ENCODE data around the gene FNBP1.

The FNBP1 gene

GRCh38 chr9:129934041-129934591 is 108.9 kb downstream of the FNBP1 start:
- DNase-seq (ENCODE audit: low spot score): no peak
- Mint-ChIP-seq H3K4me3 (peak overlapping the region; percentile 69), H3K9me3 (no peaks in the 10 kb centered on the region), H3K27me3 (ENCODE audit: low read depth) (no peaks in the 10 kb centered on the region), H3K36me3 (ENCODE audit: low read depth) (peaks cover 47% of the 10 kb centered on the region), H3K4me1 (ENCODE audit: low read depth) (peaks cover 51% of the 10 kb centered on the region), H3K27ac (peak overlapping the region; percentile 79)

DNA sequence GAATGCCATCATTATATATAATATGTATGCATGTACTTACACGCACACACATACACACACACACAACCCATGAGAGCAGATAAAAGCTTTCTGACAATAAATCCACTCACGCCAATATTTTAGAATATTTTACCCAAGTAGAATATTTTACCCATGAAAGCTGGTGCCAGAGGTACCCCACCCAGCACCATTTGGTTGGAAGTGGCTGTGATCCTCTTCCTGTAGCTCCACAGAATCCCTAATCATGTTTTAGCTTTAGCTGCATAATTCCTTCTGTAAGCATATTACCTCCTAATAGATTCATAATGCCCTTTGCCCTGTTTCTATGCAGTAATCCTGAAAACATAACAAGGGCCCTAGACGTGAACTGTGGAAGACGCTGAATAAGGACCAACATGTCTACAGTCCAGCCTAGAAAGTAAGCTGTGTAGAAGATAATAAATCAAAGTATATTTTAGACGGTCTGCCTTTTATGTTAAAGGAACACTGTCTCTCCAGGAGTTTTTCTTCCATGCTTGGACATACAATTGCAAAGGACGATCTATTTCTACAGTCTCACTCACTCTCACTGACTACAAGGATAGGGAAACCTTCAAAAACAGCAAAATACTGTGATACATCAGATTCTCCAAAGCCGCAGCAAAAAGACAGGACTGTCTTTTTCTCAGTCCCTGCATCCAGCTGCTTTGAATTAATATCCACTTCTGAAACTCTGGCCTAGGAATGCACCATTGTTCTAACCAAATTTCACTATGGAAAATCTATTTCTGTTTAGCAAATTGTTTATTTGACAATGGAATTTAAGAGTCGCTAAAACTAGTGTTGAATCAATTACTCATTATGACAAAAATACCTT is 109.6 kb downstream of the FNBP1 start:
- no peaks in the 10 kb centered on the region for H3K27me3 Mint-ChIP-seq (ENCODE audit: low read depth)
- no peak for DNase-seq (ENCODE audit: low spot score)
- peaks cover 45% of the 10 kb centered on the region for H3K36me3 Mint-ChIP-seq (ENCODE audit: low read depth)
- H3K4me3 Mint-ChIP-seq: peak overlapping the region; percentile 69
- peak overlapping the region; percentile 91 for H3K27ac Mint-ChIP-seq
- H3K4me1 Mint-ChIP-seq (ENCODE audit: low read depth): peaks cover 46% of the 10 kb centered on the region
- no peaks in the 10 kb centered on the region for H3K9me3 Mint-ChIP-seq

DNA sequence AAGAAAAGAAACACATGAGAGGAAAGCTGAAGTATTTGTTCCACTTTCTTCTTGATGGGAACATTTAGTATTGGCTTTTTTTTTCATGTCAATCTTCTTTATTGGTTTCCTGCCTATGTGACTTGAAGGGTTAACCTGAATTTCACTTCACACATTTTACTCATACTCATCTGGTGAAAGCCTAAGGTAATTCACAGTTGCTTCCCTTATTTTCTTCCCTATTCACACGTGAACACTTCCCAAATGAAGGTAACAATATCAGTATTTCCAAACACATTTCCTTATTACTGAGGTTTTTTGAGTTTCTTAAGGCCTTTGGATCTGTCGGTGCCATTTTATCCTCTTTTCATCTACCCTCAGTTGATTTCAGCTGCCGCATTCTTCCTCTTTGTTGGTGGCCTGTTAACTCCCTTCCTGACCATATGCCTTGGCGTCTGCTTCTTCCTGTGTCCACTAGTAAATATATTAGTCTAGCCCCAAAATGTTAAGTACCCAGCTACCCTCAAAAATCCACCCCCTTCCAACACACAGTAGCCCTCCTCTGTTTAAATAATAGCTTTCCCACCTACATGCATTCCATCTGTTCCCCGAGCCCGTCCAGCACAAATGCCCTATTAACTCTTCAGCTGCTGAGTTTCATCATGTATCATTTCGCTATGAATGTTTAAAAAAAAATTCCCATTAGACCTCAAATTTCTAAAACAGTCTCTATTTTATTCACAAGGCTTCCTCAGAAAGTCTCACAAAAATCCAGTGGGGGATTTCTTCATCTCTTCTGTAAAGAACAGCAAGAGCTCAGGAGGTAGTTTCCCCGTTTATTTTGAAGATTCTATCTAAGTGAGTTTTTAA is 110.5 kb downstream of the FNBP1 start:
- peak overlapping the region; percentile 91 for H3K27ac Mint-ChIP-seq
- peak overlapping the region; percentile 69 for H3K4me3 Mint-ChIP-seq
- no peaks in the 10 kb centered on the region for H3K27me3 Mint-ChIP-seq (ENCODE audit: low read depth)
- H3K36me3 Mint-ChIP-seq (ENCODE audit: low read depth): peaks cover 48% of the 10 kb centered on the region
- no peak for DNase-seq (ENCODE audit: low spot score)
- peaks cover 44% of the 10 kb centered on the region for H3K4me1 Mint-ChIP-seq (ENCODE audit: low read depth)
- no peaks in the 10 kb centered on the region for H3K9me3 Mint-ChIP-seq

- Mint-ChIP-seq H3K27me3 (ENCODE audit: low read depth) (no peaks in the 10 kb centered on the region), H3K36me3 (ENCODE audit: low read depth) (peaks cover 56% of the 10 kb centered on the region), H3K4me1 (ENCODE audit: low read depth) (peaks cover 45% of the 10 kb centered on the region), H3K27ac (peak overlapping the region; percentile 89), H3K9me3 (no peaks in the 10 kb centered on the region), H3K4me3 (peak overlapping the region; percentile 29)
- no peak for DNase-seq (ENCODE audit: low spot score)
Measured at GRCh38 chr9:129930743-129931142, 112.2 kb downstream of the FNBP1 start.

DNA sequence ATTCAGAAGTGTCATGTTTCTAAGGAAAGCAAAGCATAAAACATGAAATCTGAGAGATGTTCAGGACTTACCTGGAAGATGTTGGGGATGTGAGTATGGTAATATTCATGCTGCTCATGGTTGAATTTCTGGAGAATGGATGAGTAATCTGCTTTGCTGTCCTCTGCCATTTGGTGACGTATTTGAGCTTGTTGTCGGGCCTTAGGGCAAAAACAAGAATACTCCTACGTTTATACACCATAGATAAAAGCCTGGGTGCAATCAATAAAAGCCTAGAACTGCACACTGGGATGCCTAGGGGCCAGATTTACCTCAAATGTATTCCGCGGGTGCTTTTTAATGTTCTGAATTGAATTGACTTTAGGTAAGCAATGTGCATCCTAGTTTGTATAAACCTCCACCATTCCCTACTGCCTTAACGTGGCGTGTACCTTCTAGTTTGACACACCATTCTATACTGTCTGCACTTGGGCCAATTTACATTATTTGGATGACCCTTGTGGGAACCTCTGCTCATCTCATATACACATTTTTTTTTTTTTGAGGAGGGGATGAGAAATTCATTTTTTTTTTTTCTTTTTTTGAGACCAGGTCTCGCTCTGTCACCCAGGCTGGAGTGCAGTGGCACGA is 113.4 kb downstream of the FNBP1 start:
- Mint-ChIP-seq H3K36me3 (ENCODE audit: low read depth) (peaks cover 57% of the 10 kb centered on the region), H3K27ac (peak overlapping the region; percentile 34), H3K4me1 (ENCODE audit: low read depth) (peaks cover 41% of the 10 kb centered on the region), H3K27me3 (ENCODE audit: low read depth) (no peaks in the 10 kb centered on the region), H3K9me3 (no peaks in the 10 kb centered on the region), H3K4me3 (no peak overlapping the region)
- peak; percentile 34 for DNase-seq (ENCODE audit: low spot score)

DNA sequence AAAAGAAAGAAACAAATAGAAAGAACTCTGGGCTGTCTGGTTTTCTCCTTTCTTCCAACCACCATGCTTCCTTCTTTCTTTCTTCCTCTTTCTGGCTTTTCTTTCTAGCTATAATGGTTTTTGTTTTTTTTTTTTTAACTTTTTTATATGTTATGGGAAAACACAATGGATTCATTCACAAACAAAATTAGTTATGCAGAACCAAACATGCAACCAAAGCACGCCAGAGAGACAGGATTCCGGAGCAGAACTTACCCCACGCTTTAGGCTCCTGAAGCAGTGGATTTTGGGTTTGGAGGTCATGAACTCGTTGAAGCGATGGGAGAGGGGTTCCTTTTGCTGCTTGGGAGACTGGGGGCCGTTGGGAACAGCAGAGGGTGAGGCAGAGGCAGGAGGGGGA is 119.4 kb downstream of the FNBP1 start:
- Mint-ChIP-seq H3K4me3 (no peak overlapping the region), H3K27me3 (ENCODE audit: low read depth) (no peaks in the 10 kb centered on the region), H3K4me1 (ENCODE audit: low read depth) (peaks cover 15% of the 10 kb centered on the region), H3K36me3 (ENCODE audit: low read depth) (peaks cover 64% of the 10 kb centered on the region), H3K9me3 (no peaks in the 10 kb centered on the region), H3K27ac (peak overlapping the region; percentile 57)
- DNase-seq (ENCODE audit: low spot score): no peak

GRCh38 chr9:129921905-129922304 is 121.1 kb downstream of the FNBP1 start:
- H3K36me3 Mint-ChIP-seq (ENCODE audit: low read depth): peaks cover 68% of the 10 kb centered on the region
- H3K4me1 Mint-ChIP-seq (ENCODE audit: low read depth): peaks cover 18% of the 10 kb centered on the region
- H3K27ac Mint-ChIP-seq: no peak overlapping the region
- no peak for DNase-seq (ENCODE audit: low spot score)
- no peak overlapping the region for H3K4me3 Mint-ChIP-seq
- no peaks in the 10 kb centered on the region for H3K9me3 Mint-ChIP-seq
- no peaks in the 10 kb centered on the region for H3K27me3 Mint-ChIP-seq (ENCODE audit: low read depth)

- Mint-ChIP-seq H3K4me3 (no peak overlapping the region), H3K27me3 (ENCODE audit: low read depth) (no peaks in the 10 kb centered on the region), H3K36me3 (ENCODE audit: low read depth) (peaks cover 66% of the 10 kb centered on the region), H3K27ac (peak overlapping the region; percentile 73), H3K9me3 (no peaks in the 10 kb centered on the region), H3K4me1 (ENCODE audit: low read depth) (peaks cover 22% of the 10 kb centered on the region)
- DNase-seq (ENCODE audit: low spot score): no peak
Measured at GRCh38 chr9:129919841-129920240, 123.1 kb downstream of the FNBP1 start.

- no peak for DNase-seq (ENCODE audit: low spot score)
- Mint-ChIP-seq H3K4me3 (no peak overlapping the region), H3K27ac (peak overlapping the region; percentile 73), H3K9me3 (no peaks in the 10 kb centered on the region), H3K4me1 (ENCODE audit: low read depth) (peaks cover 19% of the 10 kb centered on the region), H3K36me3 (ENCODE audit: low read depth) (peaks cover 62% of the 10 kb centered on the region), H3K27me3 (ENCODE audit: low read depth) (no peaks in the 10 kb centered on the region)
Measured at GRCh38 chr9:129919277-129919676, 123.7 kb downstream of the FNBP1 start.

DNA sequence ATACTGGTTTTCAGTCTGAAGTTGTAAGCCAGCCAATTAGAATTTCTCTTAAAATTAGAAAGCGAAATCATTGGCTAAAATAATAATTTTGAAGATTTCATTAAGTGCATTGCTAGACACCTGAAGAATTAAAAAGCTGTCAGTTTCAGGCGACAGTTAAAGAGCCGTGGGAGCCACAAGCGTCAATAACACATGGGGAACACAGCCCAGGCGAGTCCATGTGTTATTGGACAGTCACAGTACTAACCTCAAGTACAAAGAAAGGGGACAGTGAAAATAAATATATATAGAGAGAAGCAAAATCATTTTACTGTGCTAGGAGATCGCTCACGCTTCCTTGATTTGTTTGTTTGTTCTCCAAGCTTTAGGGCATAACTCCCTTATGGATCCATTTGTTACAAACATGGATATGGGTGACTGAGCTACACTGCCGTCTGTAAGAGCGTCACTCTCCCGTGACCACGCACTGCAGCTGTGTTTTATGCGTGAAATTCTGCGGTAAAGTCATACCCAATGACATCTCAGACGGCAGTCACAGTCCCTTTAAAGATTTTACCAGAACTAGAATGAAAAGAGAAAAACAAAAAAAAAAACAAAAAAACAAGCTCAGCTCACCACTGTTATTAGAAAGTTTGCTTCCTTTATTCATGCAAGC is 124.6 kb downstream of the FNBP1 start:
- Mint-ChIP-seq H3K4me1 (ENCODE audit: low read depth) (peaks cover 18% of the 10 kb centered on the region), H3K36me3 (ENCODE audit: low read depth) (peaks cover 57% of the 10 kb centered on the region), H3K27ac (no peak overlapping the region), H3K9me3 (no peaks in the 10 kb centered on the region), H3K27me3 (ENCODE audit: low read depth) (no peaks in the 10 kb centered on the region), H3K4me3 (no peak overlapping the region)
- no peak for DNase-seq (ENCODE audit: low spot score)

DNA sequence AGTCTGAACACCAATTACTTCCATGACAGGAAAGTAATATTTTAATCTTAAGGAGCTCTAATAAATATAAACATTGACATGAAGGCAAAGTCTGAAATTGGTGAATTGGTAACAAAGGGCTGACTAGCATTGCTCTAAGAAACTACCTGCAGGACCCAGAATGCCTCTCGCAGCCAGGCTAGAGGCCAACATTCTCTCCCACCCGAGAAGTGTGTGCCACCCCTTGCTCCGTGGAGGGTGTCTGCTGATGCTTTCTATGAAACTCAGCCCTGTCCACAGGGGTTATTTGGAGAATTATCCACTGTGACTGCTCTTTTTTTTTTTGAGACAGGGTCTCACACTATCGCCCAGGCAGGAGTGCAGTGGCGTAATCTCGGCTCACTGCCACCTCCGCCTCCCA is 126.3 kb downstream of the FNBP1 start:
- no peaks in the 10 kb centered on the region for H3K27me3 Mint-ChIP-seq (ENCODE audit: low read depth)

GRCh38 chr9:129914051-129914450 is 128.9 kb downstream of the FNBP1 start:
- Mint-ChIP-seq H3K4me3 (no peak overlapping the region), H3K27me3 (ENCODE audit: low read depth) (no peaks in the 10 kb centered on the region), H3K27ac (no peak overlapping the region), H3K9me3 (no peaks in the 10 kb centered on the region), H3K4me1 (ENCODE audit: low read depth) (peaks cover 17% of the 10 kb centered on the region), H3K36me3 (ENCODE audit: low read depth) (peaks cover 54% of the 10 kb centered on the region)
- DNase-seq (ENCODE audit: low spot score): no peak

More for the DNA sequence above, 126.3 kb downstream of the FNBP1 start:
- Mint-ChIP-seq H3K36me3 (ENCODE audit: low read depth) (peaks cover 49% of the 10 kb centered on the region), H3K27ac (no peak overlapping the region), H3K4me1 (ENCODE audit: low read depth) (peaks cover 16% of the 10 kb centered on the region), H3K4me3 (no peak overlapping the region), H3K9me3 (no peaks in the 10 kb centered on the region)
- no peak for DNase-seq (ENCODE audit: low spot score)
